ENCODE results near the gene NEDD9. TPM values are rescaled to one million over a fixed set of nuclear protein-coding genes. Genes with fewer than 3 reads are reported as not detected.
A peak's percentile ranks its signal among the peaks of the same experiment; 100 is the strongest.

Gene NEDD9
- total RNA-seq, 6 donors from 2014 or later = 122 to 334 (median 173) TPM

DNA sequence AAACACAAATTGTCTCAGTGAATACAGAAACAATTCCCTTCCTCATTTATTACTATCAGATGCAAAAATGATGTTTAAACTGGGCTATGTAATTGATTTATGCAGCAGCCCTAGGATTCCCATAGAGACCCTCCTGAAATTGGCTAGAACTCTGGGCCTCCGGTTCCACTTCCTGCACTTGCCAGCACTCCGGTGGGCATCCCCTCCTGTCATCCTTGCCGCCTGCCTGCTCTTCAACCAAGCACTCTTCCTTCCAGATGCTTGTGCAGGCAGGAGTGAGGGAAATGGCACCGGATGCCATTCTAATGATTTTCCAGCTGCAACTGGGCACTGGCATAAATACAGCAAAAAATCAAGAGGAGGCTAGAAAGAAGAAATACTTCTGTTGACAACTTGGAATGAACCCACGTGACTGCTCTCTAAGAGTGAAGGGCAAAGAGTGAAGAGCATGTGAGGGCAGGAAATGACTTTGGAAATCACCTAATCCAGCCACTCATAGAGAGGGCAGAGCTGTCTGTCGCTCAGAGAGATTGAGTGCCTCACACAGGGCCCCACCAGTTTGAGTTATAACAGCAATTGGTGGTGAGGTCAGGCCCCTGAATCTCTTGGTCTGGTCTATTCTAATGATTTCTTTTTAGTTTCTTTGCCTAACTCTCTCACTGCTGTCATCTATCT is 3.7 kb upstream of the NEDD9 start:
- H3K4me1 ChIP-seq = peaks cover 27 to 38% (median 32%) of the 10 kb centered on the region in 4 donors
- H3K27ac ChIP-seq = peak overlapping the region; percentile 13 to 79 (median 56)
- 16 to 18% methylated on average over 6 of the region's 6 CpGs for WGBS, 2 donors
- no peaks in the 10 kb centered on the region for H3K9me3 ChIP-seq
- H3K36me3 ChIP-seq = no peaks in the 10 kb centered on the region
- ATAC-seq (ENCODE audit: low FRiP score in 2 of 2) = peak in 1 of 2 donors; percentile 39
- TF ChIP-seq POLR2A (IDR thresholded peaks at IDR 0.05) (peak in 1 of 4 donors; percentile 35), POLR2AphosphoS5 (IDR thresholded peaks at IDR 0.05) (peak; percentile 35 to 71), EP300 (IDR thresholded peaks at IDR 0.05) (peak in 2 of 4 donors; percentile 39 to 97)
- TF ChIP-seq, protein P1, sequence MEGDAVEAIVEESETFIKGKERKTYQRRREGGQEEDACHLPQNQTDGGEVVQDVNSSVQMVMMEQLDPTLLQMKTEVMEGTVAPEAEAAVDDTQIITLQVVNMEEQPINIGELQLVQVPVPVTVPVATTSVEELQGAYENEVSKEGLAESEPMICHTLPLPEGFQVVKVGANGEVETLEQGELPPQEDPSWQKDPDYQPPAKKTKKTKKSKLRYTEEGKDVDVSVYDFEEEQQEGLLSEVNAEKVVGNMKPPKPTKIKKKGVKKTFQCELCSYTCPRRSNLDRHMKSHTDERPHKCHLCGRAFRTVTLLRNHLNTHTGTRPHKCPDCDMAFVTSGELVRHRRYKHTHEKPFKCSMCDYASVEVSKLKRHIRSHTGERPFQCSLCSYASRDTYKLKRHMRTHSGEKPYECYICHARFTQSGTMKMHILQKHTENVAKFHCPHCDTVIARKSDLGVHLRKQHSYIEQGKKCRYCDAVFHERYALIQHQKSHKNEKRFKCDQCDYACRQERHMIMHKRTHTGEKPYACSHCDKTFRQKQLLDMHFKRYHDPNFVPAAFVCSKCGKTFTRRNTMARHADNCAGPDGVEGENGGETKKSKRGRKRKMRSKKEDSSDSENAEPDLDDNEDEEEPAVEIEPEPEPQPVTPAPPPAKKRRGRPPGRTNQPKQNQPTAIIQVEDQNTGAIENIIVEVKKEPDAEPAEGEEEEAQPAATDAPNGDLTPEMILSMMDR (IDR thresholded peaks at IDR 0.05) = no peak
- H3K27me3 ChIP-seq = no peaks in the 10 kb centered on the region
- DNase-seq = peak in 1 of 2 donors; percentile 79
- H3K4me3 ChIP-seq = no peak overlapping the region

DNA sequence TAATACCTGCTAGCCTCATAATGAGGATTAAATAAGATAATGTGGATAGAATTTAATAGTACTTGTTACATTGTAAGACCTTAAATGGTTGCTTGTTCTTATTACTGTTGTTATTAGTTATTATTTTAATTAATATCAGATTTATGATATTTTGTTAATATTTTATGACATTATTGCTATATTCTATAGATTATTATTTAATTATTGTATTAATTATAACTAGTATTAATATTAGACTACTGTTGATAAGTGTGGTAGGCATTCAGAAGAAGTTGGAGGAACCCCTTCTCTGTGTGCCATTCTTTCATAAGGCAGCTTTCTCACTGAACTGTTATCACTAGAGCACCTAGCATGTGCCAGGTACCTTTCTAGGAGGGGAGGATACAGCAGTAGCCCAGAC is 2.6 kb upstream of the NEDD9 start:
- ATAC-seq (ENCODE audit: low FRiP score in 2 of 2) = no peak
- Histone ChIP-seq H3K4me1 (peaks cover 26 to 33% (median 30%) of the 10 kb centered on the region in 4 donors), H3K9me3 (no peaks in the 10 kb centered on the region), H3K27ac (peak overlapping the region in 2 of 4 donors; percentile 22 to 92), H3K4me3 (no peak overlapping the region), H3K27me3 (no peaks in the 10 kb centered on the region), H3K36me3 (peaks cover 0 to 3% (median 0%) of the 10 kb centered on the region in 4 donors)
- no peak for DNase-seq
- TF ChIP-seq POLR2AphosphoS5 (IDR thresholded peaks at IDR 0.05) (no peak), POLR2A (IDR thresholded peaks at IDR 0.05) (no peak), EP300 (IDR thresholded peaks at IDR 0.05) (no peak)
- TF ChIP-seq, protein P1 (IDR thresholded peaks at IDR 0.05) = no peak

DNA sequence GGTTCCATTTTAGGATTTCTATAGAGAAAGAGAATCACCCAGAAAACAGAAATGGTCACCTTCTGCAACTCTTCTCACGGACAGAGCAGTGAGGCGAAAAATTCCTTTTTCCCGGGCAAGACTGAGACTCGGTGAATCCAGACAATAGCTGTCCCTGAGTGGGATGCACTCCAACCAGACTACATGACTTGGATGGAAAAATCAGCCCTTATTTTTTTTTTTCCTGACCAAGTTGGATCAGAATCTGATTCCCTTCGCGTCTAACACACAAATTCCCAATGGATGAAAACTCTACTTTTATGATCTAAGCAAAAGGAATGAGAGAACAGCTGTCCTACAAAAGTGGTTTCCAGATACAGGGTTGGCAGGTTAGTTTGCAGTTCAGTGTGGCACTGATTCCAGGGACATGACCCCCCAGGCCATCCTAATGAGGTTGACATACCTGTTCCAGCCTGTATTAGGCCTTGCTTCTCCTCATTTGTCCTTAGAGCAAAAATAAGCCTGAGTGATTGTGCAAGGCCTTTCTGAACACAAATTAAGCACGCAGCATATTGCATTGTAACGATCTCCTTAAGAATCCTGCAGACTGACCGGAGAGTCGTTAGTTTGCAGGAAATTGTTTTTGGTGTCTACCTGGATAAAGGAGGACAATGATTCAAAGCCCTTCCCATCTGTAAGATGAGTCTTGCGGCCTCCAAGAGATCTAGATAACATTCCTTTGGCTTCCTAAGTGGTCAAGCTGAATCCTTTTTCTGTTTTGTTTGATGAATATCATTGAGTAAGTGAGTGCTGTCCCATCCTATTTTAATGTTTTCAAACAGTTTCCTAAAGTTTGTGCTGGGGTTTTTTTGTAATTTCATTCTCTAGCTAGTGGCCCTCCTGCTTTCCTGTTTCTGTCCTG is 1.5 kb upstream of the NEDD9 start:
- 71 to 82% methylated on average over 8 to 11 of the region's 11 CpGs for WGBS, 2 donors
- no peak for ATAC-seq (ENCODE audit: low FRiP score in 2 of 2)
- peaks cover 0 to 9% (median 0%) of the 10 kb centered on the region in 4 donors for H3K36me3 ChIP-seq

DNA sequence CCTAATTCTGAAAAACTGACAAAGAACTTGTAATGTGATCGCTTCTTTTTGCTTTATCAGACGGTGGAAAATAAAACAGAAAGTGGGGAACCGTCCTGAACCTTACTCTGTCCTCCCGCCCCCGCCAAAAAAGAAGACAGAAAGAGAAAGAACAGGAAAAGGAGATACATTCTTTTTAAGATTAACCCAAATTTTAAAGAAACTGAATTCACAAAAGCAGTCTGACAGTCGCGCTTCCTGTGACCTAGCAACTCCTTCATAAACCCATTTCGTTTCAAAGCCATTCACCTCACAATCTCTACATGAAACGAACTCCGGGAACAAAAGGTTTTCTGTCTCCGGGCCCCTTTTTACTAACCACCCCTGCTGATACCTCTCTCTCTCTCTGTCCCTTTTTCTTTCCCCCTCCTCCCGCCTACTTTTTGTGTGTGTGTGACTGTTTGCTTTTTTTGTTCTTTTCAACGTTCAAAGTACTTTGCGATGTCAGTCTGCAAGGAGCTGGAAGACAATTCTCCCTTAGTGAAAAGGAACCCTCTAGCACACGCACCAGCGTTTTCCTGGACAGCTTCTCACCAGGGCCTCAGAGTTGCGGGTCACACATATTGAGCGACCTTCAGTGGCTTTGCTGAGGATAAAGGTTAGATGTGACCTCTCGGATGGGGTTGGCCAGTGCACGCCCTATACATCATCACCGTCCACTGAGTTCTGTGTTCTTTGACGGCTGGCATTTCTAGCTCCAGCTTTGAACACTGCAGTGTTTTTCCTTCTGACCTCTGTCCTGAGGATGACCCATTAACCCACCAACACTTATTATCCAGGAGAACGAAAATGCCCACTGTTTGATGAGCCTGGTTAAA is 530 bp upstream of the NEDD9 start:
- H3K27me3 ChIP-seq = no peaks in the 10 kb centered on the region
- DNase-seq (no peak), ATAC-seq (ENCODE audit: low FRiP score in 2 of 2) (peak in 1 of 2 donors; percentile 5)
- H3K4me1 ChIP-seq = peaks cover 26 to 33% (median 30%) of the 10 kb centered on the region in 4 donors
- H3K4me3 ChIP-seq = peak overlapping the region; percentile 36 to 72 (median 65)
- TF ChIP-seq POLR2A (IDR thresholded peaks at IDR 0.05) = no peak
- TF ChIP-seq POLR2AphosphoS5 (IDR thresholded peaks at IDR 0.05) = no peak
- TF ChIP-seq, protein P1 (IDR thresholded peaks at IDR 0.05) = no peak
- no peak for TF ChIP-seq EP300 (IDR thresholded peaks at IDR 0.05)
- H3K36me3 ChIP-seq = peaks cover 0 to 9% (median 0%) of the 10 kb centered on the region in 4 donors
- 13 to 19% methylated on average over 23 of the region's 23 CpGs for WGBS, 2 donors
- no peaks in the 10 kb centered on the region for H3K9me3 ChIP-seq
- peak overlapping the region; percentile 91 to 94 (median 92) for H3K27ac ChIP-seq

More for the DNA sequence above, 1.5 kb upstream of the NEDD9 start:
- peak overlapping the region in 2 of 4 donors; percentile 59 to 71 for H3K4me3 ChIP-seq
- H3K9me3 ChIP-seq = no peaks in the 10 kb centered on the region
- TF ChIP-seq, protein P1 (IDR thresholded peaks at IDR 0.05) = no peak
- TF ChIP-seq EP300 (IDR thresholded peaks at IDR 0.05) = peak in 1 of 4 donors; percentile 5
- peak overlapping the region; percentile 91 to 94 (median 92) for H3K27ac ChIP-seq
- no peaks in the 10 kb centered on the region for H3K27me3 ChIP-seq
- no peak for DNase-seq
- H3K4me1 ChIP-seq = peaks cover 26 to 33% (median 30%) of the 10 kb centered on the region in 4 donors

All from upper lobe of left lung (tissue), 6 donors.